GM18951 (cell line): ENCODE results near the gene CALM3.
"Not testable (repeated sequence)": the region's sequence is repeated elsewhere in the genome, so short reads cannot be mapped to it uniquely, and the experiment has no call there.

Experiments
- POLR2A ChIP-seq: IDR thresholded peaks from 4 replicates; pipeline ENCODE4 v1.6.1; 2011; ENCODE audit warnings: mild to moderate bottlenecking; ENCODE audit not compliant: insufficient read length, insufficient read depth; ENCODE audit errors: extremely low read depth
- in situ Hi-C: fragments of 300-500 bp; cut with MboI; formaldehyde crosslinking; loops from one replicate; pipeline ENCODE4 v1.12.0; 2022; ENCODE audit warnings: low sequenced_read_pairs, mixed read lengths, inconsistent platforms; ENCODE audit not compliant: unreplicated experiment

CALM3 gene

DNA sequence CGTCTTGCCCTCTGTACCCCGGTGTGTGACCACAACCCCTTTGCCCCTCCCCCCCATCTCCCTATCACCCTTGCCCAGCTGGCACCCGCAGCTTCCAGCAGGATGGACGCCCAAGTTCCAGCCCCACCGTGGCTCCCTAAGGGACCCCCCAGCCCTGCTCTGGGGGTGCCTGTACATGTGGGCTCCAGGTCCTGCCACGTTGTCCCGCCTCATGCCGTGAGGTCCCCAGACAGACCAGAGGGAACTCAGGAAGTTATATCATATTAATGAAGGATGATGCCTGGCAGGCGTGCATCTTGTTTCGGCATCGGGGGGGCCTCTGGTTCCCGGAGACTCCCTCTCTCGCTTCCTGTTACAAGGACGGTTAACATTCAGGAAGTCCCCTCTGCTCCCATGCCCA lies 25.3 kb downstream of the CALM3 start:
- no peak for TF ChIP-seq POLR2A
- in situ Hi-C loops, result no loop called here

DNA sequence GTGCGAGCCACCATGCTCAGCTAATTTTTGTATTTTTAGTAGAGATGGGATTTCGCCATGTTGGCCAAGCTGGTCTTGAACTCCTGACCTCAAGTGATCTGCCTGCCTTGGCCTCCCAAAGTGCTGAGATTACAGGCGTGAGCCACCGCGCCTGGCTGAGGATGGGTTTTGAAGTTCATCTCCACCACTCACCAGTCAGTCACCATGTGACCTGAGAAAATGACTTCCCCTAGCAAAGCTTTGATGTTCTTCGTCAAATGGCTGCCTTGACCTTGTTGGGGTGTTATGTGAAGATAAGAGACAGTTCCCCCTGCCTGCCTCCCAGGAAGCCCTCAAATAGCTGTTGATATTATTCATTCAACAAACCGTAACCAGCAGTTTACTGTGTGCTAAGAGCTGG lies 27.8 kb downstream of the CALM3 start:
- in situ Hi-C loops, result not testable (repeated sequence)

- in situ Hi-C loops, result no loop called here
- no peak for TF ChIP-seq POLR2A
Observed at GRCh38 chr19:46629546-46630025, 28.5 kb downstream of the CALM3 start.

- in situ Hi-C loops, result no loop called here
- no peak for TF ChIP-seq POLR2A
Observed at GRCh38 chr19:46630586-46631205, 29.6 kb downstream of the CALM3 start.

DNA sequence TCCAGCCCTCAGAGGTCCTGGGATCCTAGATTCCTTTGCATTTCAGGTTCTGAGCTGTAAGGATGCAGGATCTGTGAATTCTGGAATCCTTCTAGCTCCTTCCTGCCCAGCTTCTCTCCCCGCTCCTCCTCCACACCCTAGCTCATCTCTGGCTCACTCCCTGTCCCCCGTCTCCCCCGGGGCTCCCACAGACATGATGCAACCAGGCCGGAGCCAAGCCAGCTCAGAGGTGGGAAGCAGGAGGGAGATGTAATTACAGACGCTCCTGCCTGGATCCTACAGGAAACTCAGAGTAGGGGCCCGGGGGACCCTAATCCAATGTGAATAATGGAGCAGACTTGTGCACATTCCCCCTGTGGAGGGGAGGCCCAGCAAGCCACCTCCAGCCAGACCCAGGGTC lies 30.4 kb downstream of the CALM3 start:
- no peak for TF ChIP-seq POLR2A
- in situ Hi-C loops, result no loop called here

GRCh38 chr19:46633130-46633529 lies 32.0 kb downstream of the CALM3 start:
- no peak for TF ChIP-seq POLR2A
- in situ Hi-C loops, result no loop called here

DNA sequence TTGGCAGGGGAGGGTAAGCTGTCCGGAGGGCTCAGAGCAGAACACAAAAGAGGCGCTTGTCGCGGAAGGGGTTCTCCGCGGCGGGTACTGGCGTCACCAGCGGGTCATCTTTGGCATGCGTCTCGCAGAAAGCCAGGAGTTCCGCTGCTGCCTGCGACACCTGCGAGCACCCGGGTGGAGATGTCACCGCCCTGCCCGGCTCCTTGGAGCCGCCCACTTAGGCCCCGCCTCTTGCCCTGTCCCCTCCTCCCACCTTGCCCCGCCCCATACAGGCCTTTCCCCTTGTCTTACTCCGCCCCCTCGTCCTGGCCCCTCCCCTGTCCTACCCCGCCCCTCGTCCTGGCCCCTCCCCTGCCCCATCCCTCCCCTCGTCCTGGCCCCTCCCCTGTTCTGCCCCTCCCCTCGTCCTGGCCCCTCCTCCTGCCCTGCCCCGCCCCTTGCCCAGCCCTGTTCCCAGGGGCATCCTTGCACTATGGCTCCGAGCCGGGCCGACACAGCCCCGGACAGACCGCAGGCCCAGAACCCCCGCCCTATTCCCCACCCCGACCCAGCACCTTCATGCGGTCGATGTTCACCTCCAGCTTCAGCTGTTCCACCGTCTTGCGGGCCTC lies 33.0 kb downstream of the CALM3 start:
- in situ Hi-C loops, result no loop called here
- TF ChIP-seq POLR2A, result peak; percentile 40

GRCh38 chr19:46634656-46635218 lies 33.6 kb downstream of the CALM3 start:
- in situ Hi-C loops, result no loop called here
- TF ChIP-seq POLR2A, result no peak

- no peak for TF ChIP-seq POLR2A
- in situ Hi-C loops, result no loop called here
Observed at GRCh38 chr19:46635920-46636761, 35.0 kb downstream of the CALM3 start, which contains the start of gene GNG8. GNG8 (minus strand) TSS chr19:46636202; CDS start chr19:46634682, 1,520 bp downstream.

DNA sequence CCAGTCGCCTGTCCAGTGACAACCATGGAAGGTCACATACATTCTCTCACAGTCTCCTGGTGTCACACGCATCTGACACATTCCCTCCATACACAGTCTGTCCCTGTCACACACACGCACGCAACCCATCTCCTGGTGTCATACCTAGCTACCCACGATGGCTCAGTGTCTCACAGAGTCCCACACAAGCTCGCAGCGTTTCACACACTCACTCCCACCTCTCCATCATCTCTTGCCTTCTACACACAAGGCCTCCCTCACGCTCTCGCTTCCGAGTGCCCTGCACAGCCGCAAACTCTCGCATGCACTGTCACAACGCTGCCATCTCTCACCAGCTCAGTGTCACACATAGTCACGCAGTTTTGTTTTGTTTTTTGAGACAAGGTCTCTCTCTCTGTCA lies 36.1 kb downstream of the CALM3 start:
- in situ Hi-C loops, result no loop called here
- TF ChIP-seq POLR2A, result no peak

GRCh38 chr19:46639358-46640182 lies 38.4 kb downstream of the CALM3 start:
- no peak for TF ChIP-seq POLR2A
- in situ Hi-C loops, result no loop called here

- in situ Hi-C loops, result no loop called here
- no peak for TF ChIP-seq POLR2A
Observed at GRCh38 chr19:46640656-46641055, 39.5 kb downstream of the CALM3 start.

DNA sequence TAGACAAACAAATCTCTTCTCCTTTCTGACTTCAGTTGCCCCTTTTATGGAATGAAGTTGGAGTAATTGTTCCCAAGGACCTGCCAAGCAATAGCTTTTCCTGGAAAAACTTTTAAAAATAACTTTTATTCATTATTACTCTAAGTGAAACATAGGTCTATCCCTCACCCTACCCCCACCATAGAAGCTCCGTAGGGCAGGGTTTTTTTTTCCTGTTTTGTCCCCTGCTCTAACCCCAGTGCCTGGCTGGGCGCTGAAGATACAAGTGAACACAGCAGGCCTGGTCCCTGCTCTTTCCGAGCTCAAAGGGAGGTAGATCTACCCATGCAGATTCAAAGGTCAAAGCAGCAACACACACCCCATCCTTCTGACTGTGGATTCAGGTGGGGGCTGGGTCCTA lies 43.6 kb downstream of the CALM3 start:
- in situ Hi-C loops, result no loop called here

More for the DNA sequence above, 43.6 kb downstream of the CALM3 start:
- no peak for TF ChIP-seq POLR2A
